Fibroblast of villous mesenchyme (primary cell): ENCODE data around the gene ALPK1. TPM values are rescaled to one million over a fixed set of nuclear protein-coding genes. Genes with fewer than 3 reads are reported as not detected.

Experiments
- DNase-seq: peaks from one replicate; pipeline ENCODE4 v3.0.0-alpha.2; 2010; ENCODE audit warnings: low read depth
- H3K4me3 ChIP-seq: 2 replicates; pipeline ENCODE4 v1.5.1; 2011; ENCODE audit warnings: low read depth, mild to moderate bottlenecking, low read length
- total RNA-seq: library from RNA; depleted of rRNA; stranded (reverse); fragments of >200 nt; gene quantifications from 2 replicates; pipeline ENCODE4 v1.2.3, GENCODE V29; 2012
- TF ChIP-seq, protein P1 (sequence below): IDR thresholded peaks from 2 replicates; pipeline ENCODE4 v1.5.1; 2012; ENCODE audit warnings: low read depth, mild to moderate bottlenecking, low read length; ENCODE audit not compliant: insufficient read depth

The ALPK1 gene
- total RNA-seq, 1 donor = 25.5 TPM

DNA sequence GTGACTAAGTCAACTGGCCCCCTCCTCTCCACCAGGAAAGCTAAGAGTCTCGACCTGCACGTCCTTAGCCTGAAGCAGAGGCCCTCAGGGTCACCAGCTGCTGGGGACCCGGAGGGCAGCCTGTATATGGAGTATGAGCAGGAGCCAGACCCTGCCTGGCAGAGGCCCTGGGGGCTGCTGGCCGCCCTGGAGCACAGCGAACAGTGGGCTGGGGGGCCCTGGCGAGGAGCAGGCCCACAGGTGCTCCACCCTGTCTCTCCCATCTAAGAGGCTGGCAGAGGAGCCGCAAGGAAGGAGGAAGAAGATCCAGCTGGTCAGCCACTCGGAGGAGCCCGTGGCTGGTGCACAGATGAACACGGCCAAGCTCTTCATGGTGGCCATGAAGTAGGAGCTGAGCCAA is 61.2 kb downstream of the ALPK1 start:
- no peak for DNase-seq
- H3K4me3 ChIP-seq = no peak overlapping the region
- TF ChIP-seq, protein P1, sequence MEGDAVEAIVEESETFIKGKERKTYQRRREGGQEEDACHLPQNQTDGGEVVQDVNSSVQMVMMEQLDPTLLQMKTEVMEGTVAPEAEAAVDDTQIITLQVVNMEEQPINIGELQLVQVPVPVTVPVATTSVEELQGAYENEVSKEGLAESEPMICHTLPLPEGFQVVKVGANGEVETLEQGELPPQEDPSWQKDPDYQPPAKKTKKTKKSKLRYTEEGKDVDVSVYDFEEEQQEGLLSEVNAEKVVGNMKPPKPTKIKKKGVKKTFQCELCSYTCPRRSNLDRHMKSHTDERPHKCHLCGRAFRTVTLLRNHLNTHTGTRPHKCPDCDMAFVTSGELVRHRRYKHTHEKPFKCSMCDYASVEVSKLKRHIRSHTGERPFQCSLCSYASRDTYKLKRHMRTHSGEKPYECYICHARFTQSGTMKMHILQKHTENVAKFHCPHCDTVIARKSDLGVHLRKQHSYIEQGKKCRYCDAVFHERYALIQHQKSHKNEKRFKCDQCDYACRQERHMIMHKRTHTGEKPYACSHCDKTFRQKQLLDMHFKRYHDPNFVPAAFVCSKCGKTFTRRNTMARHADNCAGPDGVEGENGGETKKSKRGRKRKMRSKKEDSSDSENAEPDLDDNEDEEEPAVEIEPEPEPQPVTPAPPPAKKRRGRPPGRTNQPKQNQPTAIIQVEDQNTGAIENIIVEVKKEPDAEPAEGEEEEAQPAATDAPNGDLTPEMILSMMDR = no peak

GRCh38 chr4:112358952-112359749 is 62.0 kb downstream of the ALPK1 start:
- DNase-seq = no peak
- TF ChIP-seq, protein P1 = no peak
- H3K4me3 ChIP-seq = no peak overlapping the region

- DNase-seq = peak; percentile 6
Observed at GRCh38 chr4:112361181-112361791, 64.1 kb downstream of the ALPK1 start.

DNA sequence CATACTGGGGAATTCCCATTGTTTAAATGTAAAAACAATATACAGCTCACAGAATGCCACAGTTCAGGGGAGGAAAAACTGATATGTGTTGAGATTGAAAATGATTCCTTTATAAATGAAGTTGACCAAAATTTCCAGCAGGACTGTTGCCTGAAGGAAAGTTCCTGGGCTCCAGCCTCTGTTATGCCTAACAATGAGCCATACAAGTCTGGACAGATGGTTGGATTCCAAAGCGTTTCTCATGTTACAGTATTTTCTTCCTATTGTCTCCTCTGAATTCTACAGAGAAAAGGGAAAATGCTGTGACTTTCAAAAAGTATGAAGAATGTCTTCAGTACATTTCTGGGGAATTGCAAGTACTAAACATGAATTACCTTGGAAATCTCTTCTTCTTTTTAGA is 73.3 kb downstream of the ALPK1 start:
- H3K4me3 ChIP-seq = no peak overlapping the region
- DNase-seq = no peak
- TF ChIP-seq, protein P1 = no peak

More at GRCh38 chr4:112361181-112361791, 64.1 kb downstream of the ALPK1 start:
- H3K4me3 ChIP-seq = no peak overlapping the region
- TF ChIP-seq, protein P1 = no peak

GRCh38 chr4:112371361-112371760 is 74.2 kb downstream of the ALPK1 start:
- H3K4me3 ChIP-seq = no peak overlapping the region
- no peak for DNase-seq
- TF ChIP-seq, protein P1 = no peak

- no peak for DNase-seq
- H3K4me3 ChIP-seq = no peak overlapping the region
- TF ChIP-seq, protein P1 = no peak
Observed at GRCh38 chr4:112374850-112375249, 77.7 kb downstream of the ALPK1 start.
